Lung (tissue), 12 donors: ENCODE results near the gene MEX3D. TPM values are rescaled to one million over a fixed set of nuclear protein-coding genes. Genes with fewer than 3 reads are reported as not detected.

Experiments
- ATAC-seq: fragments of 200-7000 bp; cut with Tn5 transposase; one replicate; pipeline ENCODE4 v1.9.1; 2020; ENCODE audit warnings: moderate number of reproducible peaks; ENCODE audit not compliant: insufficient read depth, low FRiP score
- DNase-seq, 3 donors: peaks; one replicate each; pipeline ENCODE4 v3.0.0-alpha.2; 2013 to 2017
- H3K27ac ChIP-seq, 2 donors: one replicate each; pipeline ENCODE4 v1.5.1; 2013; ENCODE audit warnings: mild to moderate bottlenecking in 2 of 2, moderate library complexity in 2 of 2, control low read depth in 1 of 2, inconsistent platforms in 1 of 2, low read depth in 1 of 2, low read length in 1 of 2
- H3K27me3 ChIP-seq, 3 donors: one replicate each; pipeline ENCODE4 v1.5.1; 2013; ENCODE audit warnings: low read length in 2 of 3; ENCODE audit not compliant: control insufficient read depth in 3 of 3, insufficient read depth in 3 of 3
- H3K36me3 ChIP-seq, 4 donors: one replicate each; pipeline ENCODE4 v1.5.1; 2013; ENCODE audit warnings: low read length in 4 of 4, mild to moderate bottlenecking in 1 of 4, moderate library complexity in 1 of 4; ENCODE audit not compliant: control insufficient read depth in 4 of 4, insufficient read depth in 4 of 4
- H3K4me1 ChIP-seq, 5 donors: one replicate each; pipeline ENCODE4 v1.5.1; 2013; ENCODE audit warnings: low read length in 5 of 5, mild to moderate bottlenecking in 2 of 5, moderate library complexity in 1 of 5; ENCODE audit not compliant: control insufficient read depth in 5 of 5, insufficient read depth in 5 of 5
- H3K4me3 ChIP-seq: one replicate; pipeline ENCODE4 v1.5.1; 2013; ENCODE audit warnings: mild to moderate bottlenecking, control low read depth, moderate library complexity
- H3K9ac ChIP-seq, 2 donors: one replicate each; pipeline ENCODE4 v1.5.1; 2013; ENCODE audit warnings: low read length in 2 of 2, control low read depth in 1 of 2; ENCODE audit not compliant: insufficient read depth in 1 of 2
- H3K9me3 ChIP-seq, 4 donors: one replicate each; pipeline ENCODE4 v1.5.1; 2013; ENCODE audit warnings: low read length in 3 of 4, mild to moderate bottlenecking in 1 of 4, moderate library complexity in 1 of 4; ENCODE audit not compliant: control insufficient read depth in 4 of 4, insufficient read depth in 3 of 4
- WGBS, 2 donors: extraction: QIAGEN DNeasy Blood & Tissue Kit; methylation state at CpG; one replicate each; pipeline ENCODE4 v1.1.7; 2013; 5-methylcytosine and 5-hydroxymethylcytosine counted together
- polyA plus RNA-seq, 2 donors: library from polyadenylated mRNA; stranded (reverse); fragments of 200-250 nt; gene quantifications; one replicate each; pipeline ENCODE4 v1.2.1, GENCODE V29; 2013
- total RNA-seq, 2 donors: library from RNA; depleted of rRNA in 1 of 2; stranded (reverse); fragments of >200 nt in 1 of 2; gene quantifications; one replicate each; pipeline ENCODE4 v1.2.1, GENCODE V29; 2014 to 2021
- TF ChIP-seq, protein P1 (sequence below): IDR thresholded peaks from 2 replicates; pipeline ENCODE4 v1.5.1; 2012; ENCODE audit warnings: mild to moderate bottlenecking; ENCODE audit errors: control extremely low read depth, extremely low read depth
- donor health status: control.
- donor health status: control.
- donor health status: Bipolar disorder and iron deficiency.
- donor health status: healthy.
- donor health status: DM: yes; HTN: yes; CAD: no.

Gene MEX3D
- total and polyA plus RNA-seq, 4 donors = 4.8 to 33.9 (median 19.8) TPM

GRCh38 chr19:1584500-1585242 is 16.5 kb upstream of the MEX3D start:
- Histone ChIP-seq H3K9ac (no peak overlapping the region), H3K4me3 (no peak overlapping the region), H3K27me3 (no peaks in the 10 kb centered on the region), H3K36me3 (peaks cover 14 to 38% (median 17%) of the 10 kb centered on the region in 4 donors), H3K9me3 (no peaks in the 10 kb centered on the region), H3K4me1 (peaks cover 0 to 1% (median 0%) of the 10 kb centered on the region in 5 donors), H3K27ac (no peak overlapping the region)
- TF ChIP-seq, protein P1, sequence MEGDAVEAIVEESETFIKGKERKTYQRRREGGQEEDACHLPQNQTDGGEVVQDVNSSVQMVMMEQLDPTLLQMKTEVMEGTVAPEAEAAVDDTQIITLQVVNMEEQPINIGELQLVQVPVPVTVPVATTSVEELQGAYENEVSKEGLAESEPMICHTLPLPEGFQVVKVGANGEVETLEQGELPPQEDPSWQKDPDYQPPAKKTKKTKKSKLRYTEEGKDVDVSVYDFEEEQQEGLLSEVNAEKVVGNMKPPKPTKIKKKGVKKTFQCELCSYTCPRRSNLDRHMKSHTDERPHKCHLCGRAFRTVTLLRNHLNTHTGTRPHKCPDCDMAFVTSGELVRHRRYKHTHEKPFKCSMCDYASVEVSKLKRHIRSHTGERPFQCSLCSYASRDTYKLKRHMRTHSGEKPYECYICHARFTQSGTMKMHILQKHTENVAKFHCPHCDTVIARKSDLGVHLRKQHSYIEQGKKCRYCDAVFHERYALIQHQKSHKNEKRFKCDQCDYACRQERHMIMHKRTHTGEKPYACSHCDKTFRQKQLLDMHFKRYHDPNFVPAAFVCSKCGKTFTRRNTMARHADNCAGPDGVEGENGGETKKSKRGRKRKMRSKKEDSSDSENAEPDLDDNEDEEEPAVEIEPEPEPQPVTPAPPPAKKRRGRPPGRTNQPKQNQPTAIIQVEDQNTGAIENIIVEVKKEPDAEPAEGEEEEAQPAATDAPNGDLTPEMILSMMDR = no peak
- 94 to 95% methylated on average over 87 of the region's 87 CpGs for WGBS, 2 donors
- DNase-seq (no peak), ATAC-seq (no peak)

- Histone ChIP-seq H3K4me1 (no peaks in the 10 kb centered on the region), H3K4me3 (no peak overlapping the region), H3K9me3 (no peaks in the 10 kb centered on the region), H3K9ac (no peak overlapping the region), H3K36me3 (peaks cover 14 to 58% (median 19%) of the 10 kb centered on the region in 4 donors), H3K27me3 (no peaks in the 10 kb centered on the region), H3K27ac (no peak overlapping the region)
- ATAC-seq = no peak
- no peak for DNase-seq
- WGBS, 2 donors = 93 to 94% methylated on average over 9 of the region's 9 CpGs
- TF ChIP-seq, protein P1 = no peak
Observed at GRCh38 chr19:1582201-1582600, 14.1 kb upstream of the MEX3D start.

GRCh38 chr19:1580957-1581356 is 12.8 kb upstream of the MEX3D start:
- Histone ChIP-seq H3K4me1 (no peaks in the 10 kb centered on the region), H3K36me3 (peaks cover 14 to 70% (median 18%) of the 10 kb centered on the region in 4 donors), H3K4me3 (no peak overlapping the region), H3K9ac (no peak overlapping the region), H3K27ac (no peak overlapping the region), H3K27me3 (no peaks in the 10 kb centered on the region), H3K9me3 (no peaks in the 10 kb centered on the region)
- 95 to 97% methylated on average over 22 of the region's 22 CpGs for WGBS, 2 donors
- TF ChIP-seq, protein P1 = no peak
- DNase-seq (no peak), ATAC-seq (no peak)
